ENCODE measurements around the gene CPB1. TPM values are rescaled to one million over a fixed set of nuclear protein-coding genes. Genes with fewer than 3 reads are reported as not detected.

The CPB1 gene
- total and polyA plus RNA-seq, 10 of the 15 experiments (the other 5 are each of a cell fraction or from before 2014, with no cell fraction given): 4.8 TPM; not detected in 9

GRCh38 chr3:148865049-148865448, 37.4 kb downstream of the CPB1 start, which contains the start of gene CPA3:
CPA3 (plus strand) TSS chr3:148865296; CDS start chr3:148865308, 12 bp downstream.
- H3K9me3 ChIP-seq (replicated peaks; ENCODE audit: control insufficient read depth, insufficient read depth, low read length): no peaks in the 10 kb centered on the region
- DNase-seq (ENCODE audit: low read depth, low spot score) (no peak), ATAC-seq (no peak), FAIRE-seq (no peak)
- BruUV-seq (replicated peaks): no TSS peak
- H3K79me2 ChIP-seq (ENCODE audit: control insufficient read depth, insufficient read depth, low read length): no peaks in the 10 kb centered on the region
- SMC1A ChIA-PET (ENCODE audit: uncharacterized antibody, unreplicated experiment): interaction anchor here (1.2 kb wide), 1 partner anchor 11 kb away, joined by 5 read pairs; no protein-coding TSS in a partner anchor
- no peak for TF ChIP-seq KDM1A (IDR thresholded peaks at IDR 0.05; ENCODE audit: borderline replicate concordance)
- TF ChIP-seq USF1 (IDR thresholded peaks at IDR 0.05; ENCODE audit: borderline replicate concordance, extremely low read length, insufficient read depth, low read depth, low read length): no peak
- no peak for TF ChIP-seq ZNF24 (IDR thresholded peaks at IDR 0.05)
- no peak for TF ChIP-seq CTCF (IDR thresholded peaks at IDR 0.05 in 2 of 3, conservative IDR thresholded peaks at IDR 0.05 in 1 of 3; ENCODE audit: control insufficient read depth in 2 of 3, extremely low read depth in 1 of 3, insufficient read depth in 1 of 3, low read depth in 3 of 3, low read length in 3 of 3)
- no peak for TF ChIP-seq TBL1XR1 (IDR thresholded peaks at IDR 0.05; ENCODE audit: low read depth, low read length)
- in situ Hi-C loops (cut with MboI): loop anchor here (10.0 kb wide), 1 partner anchor 410 kb away; no protein-coding TSS in a partner anchor
- H3K9ac ChIP-seq (ENCODE audit: control insufficient read depth, insufficient read depth, low read length): no peak within 1 kb of the TSS
- H3K4me1 ChIP-seq (ENCODE audit: control insufficient read depth, insufficient read depth, low read length): no peaks in the 10 kb centered on the region
- H3K4me3 ChIP-seq: no peak within 1 kb of the TSS
- H3K27ac ChIP-seq (ENCODE audit: control insufficient read depth, insufficient read depth): no peak within 1 kb of the TSS
- intact Hi-C loops (cut with micrococcal nuclease; ENCODE audit: unreplicated experiment): loop anchor here (10.0 kb wide), 2 partner anchors 410 to 480 kb away; no protein-coding TSS in a partner anchor
- peaks cover 0 to 9% of the 10 kb centered on the region in 2 experiments; a peak in 2 of 4 replicates for H3K27me3 ChIP-seq (replicated peaks in 1 of 2; ENCODE audit: control insufficient read depth in 2 of 2, insufficient read depth in 2 of 2, low read length in 1 of 2)
- POLR2A ChIA-PET: no interaction called here
- WGBS (ENCODE audit: insufficient coverage, insufficient replicate concordance, low lambda C conversion rate, missing lambda C conversion rate): 0% methylated on average over 1 of the region's 1 CpG
- CTCF ChIA-PET: interaction anchor here (1.0 to 9.8 kb wide), 3 partner anchors 15 to 88 kb away, joined by 3 to 179 read pairs (median 3); no protein-coding TSS in a partner anchor
- RAD21 ChIA-PET (ENCODE audit: unreplicated experiment): no interaction called here
- no peaks in the 10 kb centered on the region for H3K36me3 ChIP-seq (ENCODE audit: control insufficient read depth in 2 of 2, insufficient read depth in 2 of 2, low read length in 1 of 2)
- no peak within 1 kb of the TSS for H2AFZ ChIP-seq (ENCODE audit: control insufficient read depth, low read depth, low read length)
- H3K4me2 ChIP-seq (ENCODE audit: control insufficient read depth, insufficient read depth): no peak within 1 kb of the TSS
- no peaks in the 10 kb centered on the region for H4K20me1 ChIP-seq (ENCODE audit: control insufficient read depth, insufficient read depth)
